Measurements from ENCODE around the gene NOL12.
"Not testable (repeated sequence)": the region's sequence is repeated elsewhere in the genome, so short reads cannot be mapped to it uniquely, and the experiment has no call there.

Gene NOL12

GRCh38 chr22:37681556-37682049 lies 4.5 kb upstream of the NOL12 start:
- no peaks in the 10 kb centered on the region for H3K27me3 Mint-ChIP-seq
- DNase-seq: peak; percentile 81
- H3K27ac Mint-ChIP-seq: peak overlapping the region; percentile 71
- no peak overlapping the region for H3K4me3 Mint-ChIP-seq
- H3K36me3 Mint-ChIP-seq (ENCODE audit: low read depth): peaks cover 12% of the 10 kb centered on the region
- H3K4me1 Mint-ChIP-seq (ENCODE audit: low read depth): peaks cover 28% of the 10 kb centered on the region
- H3K9me3 Mint-ChIP-seq: no peaks in the 10 kb centered on the region

GRCh38 chr22:37684803-37685615 lies 1.1 kb upstream of the NOL12 start:
- Mint-ChIP-seq H3K27me3 (no peaks in the 10 kb centered on the region), H3K27ac (peak overlapping the region; percentile 97), H3K9me3 (no peaks in the 10 kb centered on the region), H3K4me1 (ENCODE audit: low read depth) (peaks cover 36% of the 10 kb centered on the region), H3K4me3 (peak overlapping the region; percentile 99), H3K36me3 (ENCODE audit: low read depth) (peaks cover 37% of the 10 kb centered on the region)
- DNase-seq: no peak

- Mint-ChIP-seq H3K4me1 (ENCODE audit: low read depth) (peaks cover 28% of the 10 kb centered on the region), H3K27ac (no peak overlapping the region), H3K36me3 (ENCODE audit: low read depth) (peaks cover 88% of the 10 kb centered on the region), H3K27me3 (no peaks in the 10 kb centered on the region), H3K9me3 (no peaks in the 10 kb centered on the region), H3K4me3 (no peak overlapping the region)
- DNase-seq: no peak
Measured at GRCh38 chr22:37690407-37690806, 4.3 kb downstream of the NOL12 start.

- Mint-ChIP-seq H3K4me1 (ENCODE audit: low read depth) (peaks cover 31% of the 10 kb centered on the region), H3K9me3 (no peaks in the 10 kb centered on the region), H3K36me3 (ENCODE audit: low read depth) (peaks cover 94% of the 10 kb centered on the region), H3K27me3 (no peaks in the 10 kb centered on the region), H3K4me3 (no peak overlapping the region), H3K27ac (no peak overlapping the region)
- DNase-seq: no peak
Measured at GRCh38 chr22:37690901-37691504, 4.9 kb downstream of the NOL12 start.

GRCh38 chr22:37692627-37693285 lies 6.6 kb downstream of the NOL12 start:
- Mint-ChIP-seq H3K4me3 (no peak overlapping the region), H3K36me3 (ENCODE audit: low read depth) (peaks cover 83% of the 10 kb centered on the region), H3K9me3 (no peaks in the 10 kb centered on the region), H3K27ac (no peak overlapping the region), H3K4me1 (ENCODE audit: low read depth) (peaks cover 29% of the 10 kb centered on the region), H3K27me3 (no peaks in the 10 kb centered on the region)
- no peak for DNase-seq

- peaks cover 18% of the 10 kb centered on the region for H3K4me1 Mint-ChIP-seq (ENCODE audit: low read depth)
- not testable (repeated sequence) for H3K4me3 Mint-ChIP-seq, H3K9me3 Mint-ChIP-seq, H3K27me3 Mint-ChIP-seq, DNase-seq, H3K27ac Mint-ChIP-seq
- peaks cover 69% of the 10 kb centered on the region for H3K36me3 Mint-ChIP-seq (ENCODE audit: low read depth)
Measured at GRCh38 chr22:37694131-37694530, 8.0 kb downstream of the NOL12 start.

- H3K4me1 Mint-ChIP-seq (ENCODE audit: low read depth): peaks cover 16% of the 10 kb centered on the region
- H3K27ac Mint-ChIP-seq: peak overlapping the region; percentile 2
Measured at GRCh38 chr22:37696260-37696656, 10.1 kb downstream of the NOL12 start.

GRCh38 chr22:37696657-37697537 lies 10.8 kb downstream of the NOL12 start, which contains the start of gene TRIOBP:
TRIOBP (plus strand) TSS chr22:37697048; CDS start chr22:37701366, 4,318 bp downstream.
- peak; percentile 87 for DNase-seq
- no peaks in the 10 kb centered on the region for H3K27me3 Mint-ChIP-seq
- peaks cover 16% of the 10 kb centered on the region for H3K4me1 Mint-ChIP-seq (ENCODE audit: low read depth)
- H3K9me3 Mint-ChIP-seq: no peaks in the 10 kb centered on the region
- H3K36me3 Mint-ChIP-seq (ENCODE audit: low read depth): peaks cover 43% of the 10 kb centered on the region
- peak within 1 kb of the TSS; percentile 66 for H3K27ac Mint-ChIP-seq
- H3K4me3 Mint-ChIP-seq: no peak within 1 kb of the TSS

More at GRCh38 chr22:37696260-37696656, 10.1 kb downstream of the NOL12 start:
- not testable (repeated sequence) for H3K9me3 Mint-ChIP-seq, H3K4me3 Mint-ChIP-seq, H3K27me3 Mint-ChIP-seq, DNase-seq
- peaks cover 50% of the 10 kb centered on the region for H3K36me3 Mint-ChIP-seq (ENCODE audit: low read depth)

- Mint-ChIP-seq H3K4me1 (ENCODE audit: low read depth) (peaks cover 16% of the 10 kb centered on the region), H3K36me3 (ENCODE audit: low read depth) (peaks cover 37% of the 10 kb centered on the region), H3K27ac (no peak overlapping the region), H3K4me3 (no peak overlapping the region), H3K27me3 (no peaks in the 10 kb centered on the region), H3K9me3 (no peaks in the 10 kb centered on the region)
- DNase-seq: no peak
Measured at GRCh38 chr22:37697538-37697835, 11.3 kb downstream of the NOL12 start.

GRCh38 chr22:37701141-37701786 lies 15.1 kb downstream of the NOL12 start:
- Mint-ChIP-seq H3K36me3 (ENCODE audit: low read depth) (peaks cover 25% of the 10 kb centered on the region), H3K4me1 (ENCODE audit: low read depth) (peaks cover 7% of the 10 kb centered on the region), H3K27ac (no peak overlapping the region), H3K9me3 (no peaks in the 10 kb centered on the region), H3K27me3 (no peaks in the 10 kb centered on the region), H3K4me3 (no peak overlapping the region)
- DNase-seq: no peak

GRCh38 chr22:37703906-37704305 lies 17.8 kb downstream of the NOL12 start:
- H3K4me1 Mint-ChIP-seq (ENCODE audit: low read depth): no peaks in the 10 kb centered on the region
- H3K27ac Mint-ChIP-seq: no peak overlapping the region
- no peak overlapping the region for H3K4me3 Mint-ChIP-seq
- H3K9me3 Mint-ChIP-seq: no peaks in the 10 kb centered on the region
- H3K36me3 Mint-ChIP-seq (ENCODE audit: low read depth): peaks cover 23% of the 10 kb centered on the region
- no peaks in the 10 kb centered on the region for H3K27me3 Mint-ChIP-seq
- DNase-seq: no peak

GRCh38 chr22:37704645-37705044 lies 18.5 kb downstream of the NOL12 start:
- Mint-ChIP-seq H3K36me3 (ENCODE audit: low read depth) (peaks cover 23% of the 10 kb centered on the region), H3K27ac (no peak overlapping the region), H3K27me3 (no peaks in the 10 kb centered on the region), H3K4me3 (no peak overlapping the region), H3K9me3 (no peaks in the 10 kb centered on the region), H3K4me1 (ENCODE audit: low read depth) (no peaks in the 10 kb centered on the region)
- no peak for DNase-seq

GRCh38 chr22:37705205-37705604 lies 19.1 kb downstream of the NOL12 start:
- H3K36me3 Mint-ChIP-seq (ENCODE audit: low read depth): peaks cover 23% of the 10 kb centered on the region
- H3K9me3 Mint-ChIP-seq: no peaks in the 10 kb centered on the region
- no peaks in the 10 kb centered on the region for H3K4me1 Mint-ChIP-seq (ENCODE audit: low read depth)
- no peak for DNase-seq
- H3K27ac Mint-ChIP-seq: no peak overlapping the region
- no peaks in the 10 kb centered on the region for H3K27me3 Mint-ChIP-seq
- no peak overlapping the region for H3K4me3 Mint-ChIP-seq

Measured in activated T-cell treated with anti-CD3 and anti-CD28 coated beads, Interleukin-2, amount 50 U/mL, for 24 hours (primary cell).